ENCODE measurements around the gene CDRT15.
"Not testable (repeated sequence)": the region's sequence is repeated elsewhere in the genome, so short reads cannot be mapped to it uniquely, and the experiment has no call there.

The CDRT15 gene

DNA sequence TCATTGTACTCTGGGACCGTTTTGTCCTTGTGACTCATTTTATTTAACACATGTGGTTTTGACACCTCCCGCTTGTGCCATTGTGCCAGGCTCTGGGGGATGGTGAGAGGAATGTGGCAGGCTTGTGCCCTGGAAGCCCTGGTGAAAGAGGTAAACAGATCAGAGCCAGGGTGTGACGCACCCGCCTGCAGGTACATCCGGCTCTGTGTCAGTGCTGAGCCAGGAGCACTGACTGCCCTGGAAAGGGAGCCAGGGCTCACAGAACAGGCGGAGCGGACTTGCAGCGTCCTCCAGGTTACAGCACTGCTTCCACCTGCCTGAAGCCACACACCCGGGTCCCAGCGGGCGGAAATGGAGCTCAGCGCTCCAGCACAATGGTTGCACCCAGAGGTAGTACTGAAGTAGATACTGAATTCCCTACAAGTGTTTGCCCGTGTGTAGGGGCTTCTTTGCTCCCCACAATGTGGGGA, 30.6 kb downstream of the CDRT15 start:
- DNase-seq = no peak

GRCh38 chr17:14205380-14205779, 31.3 kb downstream of the CDRT15 start:
- DNase-seq = no peak

DNA sequence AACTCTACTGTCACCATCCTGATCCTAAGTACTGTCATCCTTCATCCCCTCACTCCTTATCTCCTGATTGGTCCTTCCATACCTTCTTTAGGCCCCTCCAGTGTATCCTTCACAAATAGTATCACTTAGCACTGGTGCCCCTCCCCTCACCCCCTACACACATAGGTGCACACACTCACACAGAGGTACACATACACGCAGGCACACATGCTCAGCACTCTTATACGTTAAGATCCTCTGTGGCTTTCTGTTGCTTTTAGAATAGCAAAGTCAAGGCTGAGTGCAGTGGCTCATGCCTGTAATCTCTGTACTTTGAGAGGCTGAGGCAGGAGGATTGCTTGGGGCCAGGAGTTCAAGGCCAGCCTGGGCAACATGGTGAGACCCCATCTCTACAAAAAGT, 32.1 kb downstream of the CDRT15 start:
- DNase-seq = no peak

DNA sequence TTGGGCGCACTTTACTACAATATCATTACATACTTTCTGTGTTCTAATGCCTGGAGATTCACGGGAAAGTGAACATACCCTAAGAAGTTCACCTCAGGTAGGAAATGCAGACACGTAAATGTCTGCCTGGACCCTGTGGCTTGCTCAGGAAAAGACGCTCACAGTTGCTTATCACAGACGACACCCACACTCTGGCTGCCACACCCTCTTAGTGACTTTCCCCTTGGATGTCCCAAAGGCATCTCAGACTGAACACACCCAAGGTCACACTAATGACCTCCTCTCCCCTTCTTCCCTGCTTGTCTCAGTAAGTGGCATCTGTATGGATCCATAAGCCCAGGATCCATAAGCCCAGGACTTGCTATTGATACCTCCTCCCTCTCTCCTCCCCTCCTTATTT, 32.6 kb downstream of the CDRT15 start:
- no peak for DNase-seq

DNA sequence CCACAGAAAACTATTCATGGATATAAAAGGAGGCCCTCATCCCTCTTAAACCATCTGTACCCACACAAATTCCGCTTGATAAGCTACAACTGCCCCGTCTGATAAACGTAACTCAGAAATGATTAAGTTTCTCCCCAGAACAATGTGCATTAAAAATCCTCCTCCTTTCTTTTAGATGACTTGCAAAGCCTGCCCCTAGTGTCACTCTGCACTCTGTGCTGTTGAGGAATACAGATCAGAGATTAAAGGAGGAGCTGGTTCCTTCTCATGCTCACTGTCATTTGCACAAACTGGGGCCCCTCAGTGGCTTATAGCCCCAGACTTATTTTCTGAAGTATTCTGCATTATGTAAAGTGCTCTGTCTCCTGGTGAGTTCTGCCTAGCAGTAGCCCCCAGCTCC, 33.3 kb downstream of the CDRT15 start:
- no peak for DNase-seq

DNA sequence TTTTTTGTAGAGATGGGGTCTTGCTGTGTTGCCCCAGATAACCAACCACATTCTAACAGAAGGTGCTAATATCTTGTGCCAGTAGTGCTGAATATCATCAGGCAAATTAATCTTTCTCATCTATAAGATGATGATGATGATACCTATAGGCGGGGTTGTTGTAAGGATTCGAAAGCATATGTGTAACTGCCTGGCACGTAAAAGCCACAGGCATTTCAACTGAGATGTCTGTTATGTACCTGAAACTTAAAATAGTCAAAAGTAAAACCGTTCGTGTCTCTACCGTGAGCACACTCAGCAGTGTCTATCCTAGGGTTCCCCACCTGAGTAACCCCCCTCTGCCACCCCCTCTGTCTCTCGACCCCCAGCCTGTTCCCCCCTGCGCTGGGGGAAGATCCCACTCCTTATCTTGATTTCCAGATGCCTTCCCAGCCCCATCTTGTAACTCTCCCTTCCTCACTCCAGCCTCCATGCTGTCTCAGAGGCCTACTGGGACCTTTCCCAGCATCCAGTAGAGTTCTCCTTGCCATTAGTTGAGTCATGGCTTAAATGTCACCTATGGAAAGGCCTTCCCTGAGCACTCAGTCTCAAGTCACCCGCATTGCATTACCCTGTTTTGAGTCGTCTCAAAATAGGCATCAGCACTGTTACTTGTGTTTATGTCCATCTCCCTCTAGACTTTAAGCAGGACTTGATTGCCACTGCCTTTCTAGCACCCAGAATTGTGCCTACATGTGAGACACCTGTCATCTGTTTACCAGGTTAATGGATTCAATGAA, 34.1 kb downstream of the CDRT15 start:
- no peak for DNase-seq

- DNase-seq = no peak
Observed at GRCh38 chr17:14201988-14202380, 34.7 kb downstream of the CDRT15 start.

GRCh38 chr17:14201021-14201987, 35.4 kb downstream of the CDRT15 start:
- DNase-seq = no peak

GRCh38 chr17:14200354-14200753, 36.3 kb downstream of the CDRT15 start:
- no peak for DNase-seq

DNA sequence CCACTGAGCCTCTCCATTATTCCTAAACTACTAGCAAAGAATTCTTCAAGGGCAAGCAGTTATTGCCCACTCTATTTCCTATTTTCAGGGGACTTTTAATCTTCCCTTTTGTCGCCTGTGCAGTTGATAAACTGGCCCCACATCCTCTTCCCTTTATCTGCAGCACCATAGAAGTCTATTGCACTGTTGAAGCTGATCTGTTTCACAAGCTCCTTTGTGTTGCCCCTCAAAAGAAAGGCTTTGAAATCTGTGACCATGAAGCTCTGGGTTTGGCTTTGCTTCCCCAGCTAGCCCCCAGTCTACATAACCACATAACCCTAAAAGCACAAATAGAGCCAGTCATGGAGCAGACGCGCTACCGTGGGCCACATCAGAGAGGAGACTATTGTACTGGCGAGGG, 37.1 kb downstream of the CDRT15 start:
- no peak for DNase-seq

DNA sequence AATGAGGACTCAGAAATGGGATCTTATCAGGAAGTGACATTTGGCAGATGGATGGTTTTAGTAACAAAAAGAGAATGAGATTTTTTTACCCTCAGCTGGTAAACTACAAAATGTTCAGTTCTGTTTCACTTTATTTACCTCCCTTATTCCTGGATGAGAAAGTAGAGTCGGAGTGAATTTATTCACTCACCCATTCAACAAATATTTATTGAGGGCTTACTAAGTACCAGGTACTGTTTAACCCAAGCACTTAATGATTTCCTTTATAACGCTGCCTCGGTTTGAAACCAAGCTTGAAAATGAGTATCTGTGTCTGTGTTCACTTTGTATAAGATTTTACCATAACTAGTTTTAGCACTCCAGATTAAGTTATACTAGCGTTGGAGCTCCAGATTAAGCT, 38.1 kb downstream of the CDRT15 start:
- DNase-seq = no peak

GRCh38 chr17:14198013-14198412, 38.6 kb downstream of the CDRT15 start:
- no peak for DNase-seq

- DNase-seq = no peak
Observed at GRCh38 chr17:14197586-14197985, 39.1 kb downstream of the CDRT15 start.

- DNase-seq = no peak
Observed at GRCh38 chr17:14197057-14197456, 39.6 kb downstream of the CDRT15 start.

GRCh38 chr17:14196377-14196997, 40.2 kb downstream of the CDRT15 start:
- no peak for DNase-seq

DNA sequence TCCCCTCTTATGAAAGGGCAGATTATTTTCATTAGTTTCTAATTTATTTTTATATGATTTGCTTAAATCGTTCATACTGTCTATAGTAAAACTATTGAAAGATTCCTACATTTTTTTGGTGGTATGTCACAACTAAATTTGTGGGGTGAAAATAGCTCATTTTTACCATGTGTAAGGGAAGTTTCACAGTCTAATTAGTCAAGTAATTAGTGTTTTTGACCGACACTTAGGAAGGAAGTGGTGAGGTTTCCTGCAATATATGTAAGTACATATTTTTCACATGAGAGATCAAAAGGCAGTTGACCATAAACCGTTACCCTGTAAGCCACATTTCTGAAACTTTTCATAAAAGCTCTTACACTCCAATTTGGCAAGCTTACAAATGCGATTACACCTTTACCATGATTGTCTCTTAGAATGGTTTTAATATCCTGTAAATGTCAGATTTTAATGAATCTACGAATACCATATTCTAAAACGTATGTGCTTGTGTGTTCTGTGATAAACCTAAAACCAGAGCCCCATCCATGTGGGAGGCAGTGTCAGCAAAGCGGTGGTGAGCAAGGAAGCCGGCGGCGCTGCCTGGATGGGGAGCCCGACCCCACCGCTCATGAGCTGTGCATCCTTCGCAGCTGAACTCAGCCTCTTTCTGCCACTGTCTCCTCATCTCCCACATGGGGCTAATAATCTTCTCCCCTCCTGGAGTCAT, 43.9 kb downstream of the CDRT15 start:
- DNase-seq = not testable (repeated sequence)

- DNase-seq = not testable (repeated sequence)
Observed at GRCh38 chr17:14192039-14192438, 44.6 kb downstream of the CDRT15 start.

DNA sequence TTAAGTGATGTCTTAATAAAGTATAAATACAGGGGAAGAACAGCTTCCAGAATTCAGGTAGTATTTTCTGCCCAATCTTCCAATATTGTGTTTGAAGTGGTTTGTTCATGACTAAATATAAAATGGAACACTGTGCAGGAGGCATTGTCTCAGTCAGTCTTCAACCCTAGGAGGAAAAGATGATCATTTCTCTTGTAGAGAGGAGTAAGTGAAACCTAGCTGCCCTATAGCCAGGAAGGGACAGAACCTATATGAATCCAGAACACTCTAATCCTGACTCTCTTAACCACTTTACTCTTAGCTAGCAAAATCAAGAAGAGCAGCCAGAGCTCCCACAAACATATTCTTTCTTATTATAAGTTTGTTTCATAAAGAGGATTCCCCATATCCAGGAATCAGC, 45.2 kb downstream of the CDRT15 start:
- not testable (repeated sequence) for DNase-seq

GRCh38 chr17:14190774-14191173, 45.9 kb downstream of the CDRT15 start:
- not testable (repeated sequence) for DNase-seq

DNA sequence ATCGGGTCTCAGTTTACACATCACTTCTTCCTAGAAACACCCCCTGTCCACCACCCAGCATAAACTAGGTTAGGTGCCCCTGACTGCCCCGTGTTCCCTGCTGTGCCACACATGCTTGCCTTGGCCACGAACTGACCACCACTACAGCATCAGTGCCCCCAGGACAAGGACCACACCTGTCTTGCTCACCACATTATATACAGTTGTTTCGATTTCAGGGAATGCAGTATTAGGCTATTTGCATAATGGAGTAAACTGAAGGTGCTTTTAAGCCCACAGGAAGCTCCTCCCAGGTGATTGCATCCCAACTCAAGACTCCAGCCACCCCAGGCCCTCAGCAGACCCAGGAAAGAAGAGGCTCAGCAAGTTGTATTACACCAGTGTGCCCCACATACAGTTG, 50.2 kb downstream of the CDRT15 start:
- DNase-seq = not testable (repeated sequence)
